Kidney epithelial cell (primary cell): ENCODE results near the gene ASPSCR1. TPM values are rescaled to one million over a fixed set of nuclear protein-coding genes. Genes with fewer than 3 reads are reported as not detected.

Experiments used
- DNase-seq: peaks from one replicate; pipeline ENCODE4 v3.0.0-alpha.2; 2010; ENCODE audit warnings: low read depth
- H3K27me3 ChIP-seq: 2 replicates; pipeline ENCODE4 v1.6.0; 2011; ENCODE audit warnings: low read length; ENCODE audit not compliant: control insufficient read depth, insufficient read depth
- H3K36me3 ChIP-seq: 2 replicates; pipeline ENCODE4 v1.5.1; 2011; ENCODE audit warnings: low read length; ENCODE audit not compliant: control insufficient read depth, insufficient read depth
- H3K4me3 ChIP-seq: 2 replicates; pipeline ENCODE4 v1.5.1; 2011; ENCODE audit warnings: low read depth, mild to moderate bottlenecking, control low read depth, low read length
- total RNA-seq: library from RNA; depleted of rRNA; stranded (reverse); fragments of >200 nt; gene quantifications from 2 replicates; pipeline ENCODE4 v1.2.3, GENCODE V29; 2015
- TF ChIP-seq, protein P1 (sequence below): IDR thresholded peaks from 2 replicates; pipeline ENCODE4 v1.5.1; 2011; ENCODE audit warnings: mild to moderate bottlenecking, moderate library complexity, low read length, control low read depth, inconsistent platforms; ENCODE audit not compliant: insufficient read depth, poor library complexity, severe bottlenecking

Gene ASPSCR1
- total RNA-seq, 1 donor from 2014 or later: 19.5 TPM

DNA sequence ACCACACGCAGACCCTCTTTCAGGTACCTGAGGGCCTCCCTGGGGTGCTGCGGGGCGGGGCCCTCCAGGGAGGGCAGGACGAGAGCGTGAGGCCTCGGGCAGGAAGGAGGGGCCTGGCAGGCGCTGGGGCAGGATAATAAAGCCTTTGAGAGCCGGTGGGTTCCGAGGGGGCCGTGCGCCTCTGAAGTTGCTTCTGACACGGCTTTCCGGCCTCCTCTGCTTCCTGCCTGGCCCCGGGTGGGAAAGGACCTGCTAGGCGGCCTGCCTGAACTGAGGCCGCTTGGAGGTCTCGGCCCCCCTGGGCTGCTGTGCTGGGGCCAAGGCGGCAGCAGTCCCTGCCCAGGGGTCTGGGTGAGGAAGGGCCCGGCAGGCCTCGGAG, 34.8 kb downstream of the ASPSCR1 start:
- no peaks in the 10 kb centered on the region for H3K36me3 ChIP-seq
- H3K4me3 ChIP-seq: no peak overlapping the region
- H3K27me3 ChIP-seq: no peaks in the 10 kb centered on the region
- TF ChIP-seq, protein P1, sequence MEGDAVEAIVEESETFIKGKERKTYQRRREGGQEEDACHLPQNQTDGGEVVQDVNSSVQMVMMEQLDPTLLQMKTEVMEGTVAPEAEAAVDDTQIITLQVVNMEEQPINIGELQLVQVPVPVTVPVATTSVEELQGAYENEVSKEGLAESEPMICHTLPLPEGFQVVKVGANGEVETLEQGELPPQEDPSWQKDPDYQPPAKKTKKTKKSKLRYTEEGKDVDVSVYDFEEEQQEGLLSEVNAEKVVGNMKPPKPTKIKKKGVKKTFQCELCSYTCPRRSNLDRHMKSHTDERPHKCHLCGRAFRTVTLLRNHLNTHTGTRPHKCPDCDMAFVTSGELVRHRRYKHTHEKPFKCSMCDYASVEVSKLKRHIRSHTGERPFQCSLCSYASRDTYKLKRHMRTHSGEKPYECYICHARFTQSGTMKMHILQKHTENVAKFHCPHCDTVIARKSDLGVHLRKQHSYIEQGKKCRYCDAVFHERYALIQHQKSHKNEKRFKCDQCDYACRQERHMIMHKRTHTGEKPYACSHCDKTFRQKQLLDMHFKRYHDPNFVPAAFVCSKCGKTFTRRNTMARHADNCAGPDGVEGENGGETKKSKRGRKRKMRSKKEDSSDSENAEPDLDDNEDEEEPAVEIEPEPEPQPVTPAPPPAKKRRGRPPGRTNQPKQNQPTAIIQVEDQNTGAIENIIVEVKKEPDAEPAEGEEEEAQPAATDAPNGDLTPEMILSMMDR: no peak
- no peak for DNase-seq

DNA sequence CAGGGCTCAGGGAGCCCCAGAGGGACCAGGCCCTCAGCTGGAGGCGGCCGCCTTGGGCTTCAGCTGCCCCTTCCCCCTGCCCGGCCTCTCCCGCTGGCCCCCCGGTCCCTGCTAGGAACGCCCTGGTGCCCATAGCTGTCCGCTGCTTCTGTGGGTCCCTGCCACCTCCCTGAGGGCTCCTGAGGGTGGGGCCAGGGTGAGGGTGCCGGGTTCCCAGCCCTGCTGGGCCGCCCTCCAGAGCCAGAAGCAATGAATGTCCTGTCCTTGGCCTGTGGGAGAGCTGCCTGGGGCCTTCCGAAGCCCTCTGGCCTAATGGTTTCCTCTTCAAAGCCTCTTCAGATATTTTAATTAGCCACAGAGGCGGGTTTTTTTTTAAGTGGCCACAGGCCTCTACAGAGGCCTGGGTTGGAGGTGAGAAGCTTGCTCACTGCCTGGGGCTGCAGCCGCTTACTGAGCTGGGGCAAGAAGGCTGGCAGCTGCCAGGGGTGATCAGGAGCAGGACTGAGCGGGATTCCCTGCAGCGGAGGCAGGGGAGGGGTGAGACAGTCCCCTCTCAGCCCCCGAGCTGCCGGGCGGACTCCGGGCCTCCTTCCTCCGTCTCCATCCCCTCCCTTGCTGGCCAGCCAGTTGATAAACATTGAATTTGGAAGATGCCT, 35.3 kb downstream of the ASPSCR1 start:
- TF ChIP-seq, protein P1: no peak
- H3K27me3 ChIP-seq: no peaks in the 10 kb centered on the region
- no peaks in the 10 kb centered on the region for H3K36me3 ChIP-seq
- no peak overlapping the region for H3K4me3 ChIP-seq
- DNase-seq: no peak

DNA sequence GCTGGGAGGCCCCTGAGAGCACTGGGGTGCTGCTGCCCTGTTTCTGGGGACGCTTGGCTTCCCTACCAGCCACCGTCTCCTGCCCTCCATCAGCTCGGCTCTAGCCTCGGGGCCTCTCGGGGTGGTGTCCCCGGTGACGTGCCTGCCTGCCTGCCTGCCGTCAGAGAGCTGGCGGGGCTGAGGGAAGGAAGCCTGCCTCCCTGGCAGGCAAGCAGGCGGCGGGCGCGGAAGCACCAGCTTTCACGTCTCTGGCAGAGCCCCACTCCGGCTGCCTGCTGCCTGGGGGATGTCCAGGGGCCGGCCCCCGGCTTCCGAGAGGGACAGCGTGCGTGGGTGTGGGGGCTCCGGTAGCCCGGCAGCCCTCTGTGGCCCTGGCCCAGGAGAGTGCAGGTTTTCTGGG, 35.9 kb downstream of the ASPSCR1 start:
- Histone ChIP-seq H3K36me3 (peaks cover 3% of the 10 kb centered on the region), H3K27me3 (no peaks in the 10 kb centered on the region), H3K4me3 (no peak overlapping the region)
- no peak for DNase-seq
- TF ChIP-seq, protein P1: no peak

DNA sequence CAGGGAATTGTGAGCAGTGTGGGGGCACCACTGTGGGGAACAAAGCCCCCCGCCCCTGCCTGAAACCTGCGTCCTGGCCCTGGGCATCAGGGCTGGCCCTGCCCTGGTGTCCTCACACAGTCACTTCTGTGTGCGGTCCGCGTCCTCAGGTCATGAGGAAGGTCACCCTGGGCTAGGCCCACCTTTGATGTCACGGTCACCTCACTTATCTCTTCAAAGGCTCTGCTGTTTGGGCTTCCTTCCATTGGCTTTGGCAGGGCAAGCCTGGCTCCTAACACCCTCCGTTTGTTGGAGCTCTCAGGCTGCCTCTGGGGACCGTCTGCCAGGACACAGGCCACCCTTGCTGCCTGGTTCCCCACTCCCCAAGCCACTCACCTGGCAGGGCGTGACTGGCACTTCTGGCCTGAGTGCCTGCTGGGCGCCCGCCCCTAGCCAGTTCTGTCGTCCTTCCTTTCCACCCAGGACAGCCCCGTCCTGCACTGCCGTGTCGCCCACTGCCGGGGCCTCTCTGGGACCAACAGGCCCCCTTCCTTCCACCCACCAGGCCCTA, 36.4 kb downstream of the ASPSCR1 start:
- TF ChIP-seq, protein P1: no peak
- Histone ChIP-seq H3K36me3 (peaks cover 4% of the 10 kb centered on the region), H3K27me3 (no peaks in the 10 kb centered on the region), H3K4me3 (no peak overlapping the region)
- DNase-seq: no peak

DNA sequence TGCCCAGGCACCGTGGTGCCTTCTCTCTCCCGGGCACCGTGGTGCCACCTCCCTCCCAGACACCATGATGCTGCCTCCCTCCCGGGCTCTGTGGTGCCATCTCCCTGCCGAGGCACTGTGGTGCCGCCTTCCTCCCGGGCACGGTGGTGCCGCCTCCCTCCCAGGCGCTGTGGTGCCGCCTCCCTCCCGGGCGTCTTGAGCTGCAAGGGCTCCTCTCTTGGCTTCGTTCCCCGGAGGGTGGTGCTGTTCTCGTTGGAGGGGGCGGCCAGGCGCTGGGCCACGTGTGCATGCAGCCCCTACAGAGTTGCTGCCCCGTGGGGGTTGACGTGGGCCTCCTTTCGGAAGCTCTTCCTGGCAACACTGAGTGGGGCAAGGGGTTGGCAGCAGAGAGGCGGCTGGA, 37.0 kb downstream of the ASPSCR1 start:
- Histone ChIP-seq H3K27me3 (no peaks in the 10 kb centered on the region), H3K4me3 (no peak overlapping the region), H3K36me3 (peaks cover 4% of the 10 kb centered on the region)
- TF ChIP-seq, protein P1: no peak
- DNase-seq: no peak

DNA sequence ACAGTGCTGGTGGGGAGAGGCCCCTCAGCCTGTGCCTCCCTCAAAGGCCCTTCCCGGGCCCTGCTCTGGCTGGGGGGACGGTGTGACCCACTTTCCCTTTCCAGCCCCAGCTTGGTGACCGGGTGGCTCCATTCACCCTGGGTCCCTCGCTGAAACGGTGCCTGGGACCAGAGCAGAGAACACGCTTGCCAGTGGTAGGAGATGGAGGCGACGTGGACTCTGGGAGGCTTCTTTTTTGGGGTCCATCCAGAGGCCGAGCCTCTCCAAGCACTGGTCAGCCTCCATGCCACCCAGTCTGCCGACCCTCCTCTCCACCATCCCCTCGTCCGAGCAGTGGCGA, 37.5 kb downstream of the ASPSCR1 start:
- TF ChIP-seq, protein P1: no peak
- no peak for DNase-seq

More for the DNA sequence above, 37.5 kb downstream of the ASPSCR1 start:
- no peaks in the 10 kb centered on the region for H3K27me3 ChIP-seq
- H3K36me3 ChIP-seq: peaks cover 4% of the 10 kb centered on the region
- no peak overlapping the region for H3K4me3 ChIP-seq
